GM12878 (cell line): ENCODE results near the gene RAB30. TPM values are rescaled to one million over a fixed set of nuclear protein-coding genes. Genes with fewer than 3 reads are reported as not detected.

Experiments used
- ATAC-seq: fragments of 200-7000 bp; cut with Tn5 transposase; 3 replicates; pipeline ENCODE4 v1.9.1; 2020; ENCODE audit warnings: mild to moderate bottlenecking, moderate library complexity
- BruUV-seq: library from RNA; stranded (reverse); fragments of 400-500 nt; replicated peaks from 2 replicates; lab custom pipeline; 2021; lab: Mats Ljungman, UMichigan
- CTCF ChIA-PET: fragments of 300-600 bp; sonication (Branson Sonifier 250); formaldehyde crosslinking; extraction: SDS; loops from one replicate; lab custom pipeline; 2021; ENCODE audit warnings: inconsistent platforms; lab: Yijun Ruan, JAX
- POLR2A ChIA-PET: fragments of 350-600 bp; formaldehyde crosslinking; extraction: SDS; loops from one replicate; lab custom pipeline; 2021; ENCODE audit warnings: inconsistent platforms; lab: Charles Lee
- RAD21 ChIA-PET: fragments of 300-600 bp; sonication (Branson Sonifier 250); formaldehyde crosslinking; loops from one replicate; lab custom pipeline; 2023; ENCODE audit warnings: antibody characterized with exemption; ENCODE audit not compliant: unreplicated experiment; lab: Charles Lee
- SMC1A ChIA-PET: fragments of 300-600 bp; sonication (Branson Sonifier 250); formaldehyde crosslinking; loops from one replicate; lab custom pipeline; 2023; ENCODE audit not compliant: unreplicated experiment, uncharacterized antibody; lab: Charles Lee
- DNase-seq: peaks from one replicate; pipeline ENCODE4 v3.0.0-alpha.2; 2011; ENCODE audit warnings: low read depth, low spot score
- FAIRE-seq: peaks from 3 replicates; lab custom pipeline; 2011; peaks lifted over from hg19 to GRCh38; lab: Jason Lieb, UNC
- H2AFZ ChIP-seq: 2 replicates; pipeline ENCODE4 v1.6.0; 2011; ENCODE audit warnings: low read depth, low read length, control low read depth; ENCODE audit not compliant: control insufficient read depth
- H3K27ac ChIP-seq: 2 replicates; pipeline ENCODE4 v1.5.1; 2011; ENCODE audit warnings: control low read depth; ENCODE audit not compliant: control insufficient read depth, insufficient read depth
- H3K27me3 ChIP-seq, 2 experiments: replicated peaks in 1 of 2; 2 replicates each; pipeline versions ENCODE4 v1.6.0 to v1.6.1; 2011; ENCODE audit warnings: low read length in 1 of 2; ENCODE audit not compliant: control insufficient read depth in 2 of 2, insufficient read depth in 2 of 2
- H3K36me3 ChIP-seq, 2 experiments: 2 replicates each; pipeline ENCODE4 v1.5.1; 2011; ENCODE audit warnings: low read length in 1 of 2; ENCODE audit not compliant: control insufficient read depth in 2 of 2, insufficient read depth in 2 of 2
- H3K4me1 ChIP-seq: 2 replicates; pipeline ENCODE4 v1.6.1; 2011; ENCODE audit warnings: mild to moderate bottlenecking, low read length, moderate library complexity, mixed read lengths; ENCODE audit not compliant: control insufficient read depth, insufficient read depth
- H3K4me2 ChIP-seq: 2 replicates; pipeline ENCODE4 v1.6.0; 2011; ENCODE audit warnings: control low read depth; ENCODE audit not compliant: control insufficient read depth, insufficient read depth
- H3K4me3 ChIP-seq: fragments of 200-600 bp; sonication (generic); 2 replicates; pipeline ENCODE4 v1.5.1; 2016
- H3K79me2 ChIP-seq: 2 replicates; pipeline ENCODE4 v1.6.0; 2011; ENCODE audit warnings: low read length; ENCODE audit not compliant: control insufficient read depth, insufficient read depth
- H3K9ac ChIP-seq: 2 replicates; pipeline ENCODE4 v1.8.0; 2011; ENCODE audit warnings: low read length, control low read depth, mixed read lengths; ENCODE audit not compliant: control insufficient read depth, insufficient read depth
- H3K9me3 ChIP-seq: replicated peaks from 3 replicates; pipeline ENCODE4 v1.5.1; 2011; ENCODE audit warnings: mild to moderate bottlenecking, low read length; ENCODE audit not compliant: control insufficient read depth, insufficient read depth
- H4K20me1 ChIP-seq: 2 replicates; pipeline ENCODE4 v1.6.0; 2011; ENCODE audit not compliant: control insufficient read depth, insufficient read depth
- BCLAF1 ChIP-seq: fragments of 450-650 bp; IDR thresholded peaks from 2 replicates; pipeline ENCODE4 v1.6.1; 2017; ENCODE audit warnings: antibody characterized with exemption, mild to moderate bottlenecking, moderate library complexity
- CHD2 ChIP-seq: IDR thresholded peaks from 2 replicates; pipeline ENCODE4 v1.6.1; 2011; ENCODE audit warnings: low read depth, low read length, improper control_type of control experiment, borderline replicate concordance
- CUX1 ChIP-seq: IDR thresholded peaks from 2 replicates; pipeline ENCODE4 v1.6.1; 2012; ENCODE audit warnings: improper control_type of control experiment, low read depth, low read length; ENCODE audit not compliant: insufficient replicate concordance
- ELK1 ChIP-seq: IDR thresholded peaks from 2 replicates; pipeline ENCODE4 v1.6.1; 2012; ENCODE audit warnings: low read depth, low read length, improper control_type of control experiment
- KAT2A ChIP-seq: conservative IDR thresholded peaks from 2 replicates; pipeline ENCODE4 v1.6.1; 2011; ENCODE audit warnings: low read depth, low read length; ENCODE audit not compliant: control insufficient read depth
- LARP7 ChIP-seq: fragments of 450-650 bp; IDR thresholded peaks from 2 replicates; pipeline ENCODE4 v1.6.1; 2017; ENCODE audit warnings: mild to moderate bottlenecking
- NKRF ChIP-seq: fragments of 450-650 bp; conservative IDR thresholded peaks from 2 replicates; pipeline ENCODE4 v1.6.1; 2017; ENCODE audit warnings: mild to moderate bottlenecking, moderate library complexity
- RELA ChIP-seq: fragments of 450-650 bp; IDR thresholded peaks from 2 replicates; pipeline ENCODE4 v1.8.0; 2014; ENCODE audit warnings: borderline replicate concordance; ENCODE audit not compliant: partially characterized antibody
- TCF7 ChIP-seq: IDR thresholded peaks from 2 replicates; pipeline ENCODE4 v1.6.1; 2014; ENCODE audit warnings: antibody characterized with exemption, borderline replicate concordance
- ZNF24 ChIP-seq: fragments of 450-650 bp; IDR thresholded peaks from 2 replicates; pipeline ENCODE4 v1.6.1; 2017; ENCODE audit warnings: antibody characterized with exemption, mild to moderate bottlenecking
- WGBS: methylation state at CpG from one replicate; pipeline ENCODE4 v1.1.6; 2016; ENCODE audit warnings: low lambda C conversion rate; ENCODE audit not compliant: insufficient replicate concordance, insufficient coverage; ENCODE audit errors: missing lambda C conversion rate; 5-methylcytosine and 5-hydroxymethylcytosine counted together
- in situ Hi-C: fragments of 300-500 bp; cut with MboI; formaldehyde crosslinking; loops from 9 replicates; pipeline ENCODE4 v1.14.3; 2018; ENCODE audit warnings: mixed read lengths
- intact Hi-C: fragments of 100-400 bp; cut with micrococcal nuclease; formaldehyde crosslinking; loops from one replicate; pipeline ENCODE4 v1.14.2; 2022; ENCODE audit not compliant: unreplicated experiment
- polyA plus RNA-seq, 11 experiments: library from polyadenylated mRNA; depleted of rRNA in 4 of 11; unstranded in 6 of 11; stranded (reverse) in 5 of 11; fragments of >200 nt; fragmentation: Nextera tagmentation in 4 of 11; fragmentation: Illumina TruSeq in 1 of 11; extraction: Ambion mirVana in 4 of 11; extraction: Trizol in 1 of 11; gene quantifications; 1 replicate in 1 of 11; 2 replicates in 10 of 11; pipeline versions ENCODE4 v1.2.1 to v1.2.3, GENCODE V29; 2011 to 2016; ENCODE audit warnings: inconsistent platforms in 2 of 11, missing spikeins in 2 of 11, low read depth in 1 of 11
- total RNA-seq, 4 experiments: library from RNA; depleted of rRNA in 3 of 4; stranded (reverse); fragments of >200 nt in 3 of 4; fragmentation: Illumina TruSeq in 1 of 4; extraction: Trizol in 1 of 4; gene quantifications; 2 replicates each; pipeline versions ENCODE4 v1.2.1 to v1.2.3, GENCODE V29; 2013 to 2021

Gene RAB30
- total and polyA plus RNA-seq, 10 of the 15 experiments (the other 5 are each of a cell fraction or from before 2014, with no cell fraction given): 9.8 to 26.7 (median 19.2) TPM

GRCh38 chr11:83012168-83013067 is 59.3 kb downstream of the RAB30 start:
- no peak overlapping the region for H2AFZ ChIP-seq
- no peak for DNase-seq
- 92% methylated on average over 7 of the region's 7 CpGs for WGBS
- H3K9me3 ChIP-seq: no peaks in the 10 kb centered on the region
- H3K79me2 ChIP-seq: peaks cover 3% of the 10 kb centered on the region
- no peak for TF ChIP-seq ZNF24
- TF ChIP-seq CUX1: no peak
- no peak for TF ChIP-seq NKRF
- TF ChIP-seq BCLAF1: no peak
- no peak for TF ChIP-seq TCF7
- TF ChIP-seq KAT2A: no peak
- no peak for TF ChIP-seq RELA
- TF ChIP-seq CHD2: no peak
- TF ChIP-seq LARP7: no peak
- no peak for TF ChIP-seq ELK1
- H3K36me3 ChIP-seq: no peaks in the 10 kb centered on the region; a peak in 1 of 4 replicates
- ATAC-seq: no peak
- intact Hi-C loops: no loop called here
- H3K4me1 ChIP-seq: peaks cover 14% of the 10 kb centered on the region
- in situ Hi-C loops: no loop called here
- BruUV-seq: no TSS peak
- no peak overlapping the region for H3K9ac ChIP-seq
- no peak overlapping the region for H3K27ac ChIP-seq
- SMC1A ChIA-PET: no interaction called here
- CTCF ChIA-PET: no interaction called here
- no peaks in the 10 kb centered on the region for H3K27me3 ChIP-seq
- no peaks in the 10 kb centered on the region for H4K20me1 ChIP-seq
- FAIRE-seq: no peak
- RAD21 ChIA-PET: no interaction called here
- POLR2A ChIA-PET: interaction anchor here (0.6 kb wide), 1 partner anchor 8 kb away, joined by 3 read pairs; no protein-coding TSS in a partner anchor
- H3K4me2 ChIP-seq: no peak overlapping the region
- no peak overlapping the region for H3K4me3 ChIP-seq
